GM19468 (cell line): ENCODE data around the gene SMU1.
A peak's percentile ranks its signal among the peaks of the same experiment; 100 is the strongest.

Experiments used
- ATAC-seq: cut with Tn5 transposase; IDR thresholded peaks from one replicate; pipeline ENCODE4 v1.9.1; 2021; ENCODE audit warnings: mild to moderate bottlenecking, moderate library complexity, moderate number of reproducible peaks; ENCODE audit not compliant: unreplicated experiment; ENCODE audit errors: extremely low read depth

Gene SMU1

DNA sequence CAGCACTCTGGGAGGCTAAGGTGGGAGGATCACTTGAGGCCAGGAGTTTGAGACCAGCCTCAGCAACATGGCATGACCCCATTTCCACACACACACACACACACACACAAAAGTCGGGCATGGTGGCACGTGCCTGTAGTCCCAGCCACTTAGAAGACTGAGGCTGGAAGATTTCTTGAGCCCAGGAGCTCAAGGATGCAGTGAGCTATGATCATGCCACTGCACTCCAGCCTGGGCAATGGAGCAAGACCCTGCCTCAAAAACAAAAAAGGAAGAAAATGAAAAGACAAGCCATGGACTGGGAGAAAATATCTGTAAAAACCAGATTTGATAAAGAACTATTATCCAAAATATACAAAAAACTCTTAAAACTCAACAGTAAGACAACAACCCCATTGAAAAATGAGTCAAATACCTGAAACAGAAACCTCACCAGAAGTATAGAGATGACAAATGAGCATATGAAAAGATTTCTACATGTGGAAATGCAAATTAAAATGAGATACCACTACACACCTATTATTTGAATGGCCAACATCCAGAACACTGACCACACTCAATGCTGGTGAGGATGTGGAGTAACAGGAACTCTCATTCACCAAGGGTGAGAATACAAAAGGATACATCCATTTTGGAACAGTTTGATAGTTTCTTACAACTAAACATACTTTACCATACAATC is 26.7 kb downstream of the SMU1 start:
- peak; percentile 73 for ATAC-seq

DNA sequence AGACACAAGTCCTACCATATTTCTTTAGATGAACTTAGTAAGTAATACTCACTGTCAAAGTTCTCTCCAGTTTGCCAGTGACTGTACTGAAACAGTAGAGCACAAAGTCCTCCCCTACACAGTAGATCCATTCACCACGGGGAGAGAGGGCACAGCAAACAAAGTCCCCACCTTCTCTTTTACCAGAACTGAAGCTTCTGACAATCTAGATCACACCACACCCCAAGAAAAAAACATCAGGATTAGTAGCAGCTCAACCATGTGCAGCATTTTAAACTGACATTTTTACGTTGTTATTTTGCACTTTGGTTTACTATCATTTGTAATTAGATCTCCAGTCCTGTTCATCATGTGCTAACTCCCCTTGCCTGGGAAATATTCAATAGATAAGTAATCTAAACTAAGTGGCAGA is 28.4 kb downstream of the SMU1 start:
- ATAC-seq: no peak

DNA sequence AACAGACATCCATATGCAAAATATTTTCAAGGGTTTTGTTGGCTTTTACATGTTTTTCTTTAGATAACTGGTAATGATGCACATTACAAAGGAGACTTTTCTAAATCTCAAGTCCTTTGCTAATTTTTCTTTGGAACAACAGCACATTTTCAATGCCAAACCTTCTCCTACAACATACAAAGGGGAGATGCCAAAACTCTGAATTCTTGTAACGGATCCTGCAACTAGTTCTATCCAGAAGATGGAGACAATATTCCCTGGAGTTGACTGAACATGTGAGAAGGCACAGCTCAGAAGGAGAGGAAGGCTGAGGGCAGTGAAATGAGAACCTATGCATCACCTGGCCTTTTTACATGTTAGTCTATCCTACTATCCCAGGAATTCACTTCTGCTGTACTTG is 30.4 kb downstream of the SMU1 start:
- ATAC-seq: no peak

- ATAC-seq: no peak
These were observed 31.7 kb downstream of the SMU1 start for GRCh38 chr9:33044677-33045282.

DNA sequence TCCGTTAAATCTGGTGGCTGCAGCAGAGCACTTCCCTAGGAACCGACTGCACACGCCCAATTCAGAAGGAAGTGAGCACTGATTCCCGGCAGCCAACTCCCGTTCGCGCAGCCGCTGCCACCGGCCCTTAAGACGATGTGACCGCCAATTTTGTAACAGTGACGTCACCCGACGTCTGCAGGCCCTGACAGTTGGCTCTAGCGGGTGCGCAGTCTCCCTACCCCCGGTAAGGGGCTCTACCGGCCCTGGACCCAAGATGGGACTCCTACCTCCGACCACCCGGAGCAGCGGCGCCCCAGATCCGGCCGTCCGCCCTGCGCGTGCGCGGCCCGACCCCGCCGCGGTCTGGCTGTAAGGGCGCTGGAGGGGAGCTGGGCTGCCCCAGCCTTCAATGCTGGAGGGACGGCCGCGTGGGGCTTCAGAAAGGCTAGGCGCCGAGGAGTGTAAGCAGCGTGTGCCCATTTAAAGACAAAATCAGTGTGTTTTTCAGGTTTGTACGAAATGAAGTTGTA is 32.3 kb downstream of the SMU1 start:
- peak; percentile 61 for ATAC-seq

DNA sequence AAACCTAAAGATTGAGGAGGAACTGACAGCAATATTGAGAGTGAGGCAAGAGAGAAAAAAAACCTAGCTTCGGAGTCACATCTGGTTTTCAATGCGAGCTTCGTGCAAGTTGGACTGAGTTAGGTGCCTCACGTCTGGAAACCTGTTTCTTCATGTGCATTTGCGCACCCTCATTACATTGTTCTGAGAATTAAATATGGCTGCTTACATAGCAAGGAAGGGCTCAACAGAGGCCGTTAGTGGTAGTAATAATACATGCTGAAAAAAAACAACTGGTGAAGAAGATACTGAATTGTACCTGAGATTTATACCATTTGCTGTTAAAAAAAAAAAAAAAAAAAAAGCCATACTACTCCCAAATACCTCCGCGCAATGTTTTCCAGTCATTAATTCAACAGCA is 32.8 kb downstream of the SMU1 start:
- no peak for ATAC-seq

DNA sequence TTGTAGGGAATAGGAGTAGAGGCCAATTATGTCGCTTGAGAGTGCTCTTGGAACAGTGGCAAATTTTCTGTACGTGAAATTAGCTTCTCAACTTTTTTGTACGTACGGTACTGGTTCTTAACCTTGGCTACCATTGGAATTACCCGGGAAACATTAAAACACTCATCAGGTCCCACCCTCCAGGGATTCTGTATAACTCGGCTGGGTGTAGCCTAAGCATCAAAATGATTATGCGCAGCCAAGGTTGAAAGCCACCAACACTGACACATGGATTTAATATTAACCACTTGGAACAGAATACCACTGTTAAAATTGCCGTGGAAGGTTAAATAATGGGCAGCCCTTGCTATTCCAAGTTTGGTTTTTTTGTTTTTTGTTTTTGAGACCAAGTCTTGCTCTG is 34.0 kb downstream of the SMU1 start:
- ATAC-seq: no peak

DNA sequence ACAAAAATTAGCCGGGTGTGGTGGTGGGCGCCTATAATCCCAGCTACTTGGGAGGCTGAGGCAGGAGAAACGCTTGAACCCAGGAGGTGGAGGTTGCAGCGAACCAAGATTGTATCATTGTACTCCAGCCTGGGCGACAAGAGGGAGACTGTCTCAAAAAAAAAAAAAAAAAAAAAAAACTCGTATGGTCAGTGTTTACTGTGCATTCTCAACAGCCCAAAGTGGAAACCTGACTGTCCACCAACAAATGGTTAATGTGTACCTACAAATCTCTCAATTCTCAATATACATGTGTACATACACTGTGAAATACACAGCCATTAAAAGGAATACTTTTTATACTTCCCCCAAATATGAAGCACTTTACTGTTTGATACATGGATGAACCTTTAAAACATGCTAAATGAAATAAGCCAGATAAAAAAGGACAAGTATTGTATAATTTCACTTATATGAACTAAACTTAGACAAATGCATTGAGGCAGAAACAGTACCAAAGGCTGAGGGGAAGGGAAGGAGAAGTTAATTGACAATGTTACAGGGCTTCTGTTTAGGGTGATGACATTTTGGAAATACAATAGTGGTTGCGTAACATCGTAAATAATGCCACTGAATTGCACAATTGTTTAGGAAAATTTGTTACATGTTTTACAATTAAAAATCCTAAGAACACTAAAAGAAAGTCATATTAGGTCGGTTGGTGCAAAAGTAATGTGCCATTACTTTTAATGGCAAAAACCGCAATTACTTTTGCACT is 34.9 kb downstream of the SMU1 start:
- ATAC-seq: no peak

DNA sequence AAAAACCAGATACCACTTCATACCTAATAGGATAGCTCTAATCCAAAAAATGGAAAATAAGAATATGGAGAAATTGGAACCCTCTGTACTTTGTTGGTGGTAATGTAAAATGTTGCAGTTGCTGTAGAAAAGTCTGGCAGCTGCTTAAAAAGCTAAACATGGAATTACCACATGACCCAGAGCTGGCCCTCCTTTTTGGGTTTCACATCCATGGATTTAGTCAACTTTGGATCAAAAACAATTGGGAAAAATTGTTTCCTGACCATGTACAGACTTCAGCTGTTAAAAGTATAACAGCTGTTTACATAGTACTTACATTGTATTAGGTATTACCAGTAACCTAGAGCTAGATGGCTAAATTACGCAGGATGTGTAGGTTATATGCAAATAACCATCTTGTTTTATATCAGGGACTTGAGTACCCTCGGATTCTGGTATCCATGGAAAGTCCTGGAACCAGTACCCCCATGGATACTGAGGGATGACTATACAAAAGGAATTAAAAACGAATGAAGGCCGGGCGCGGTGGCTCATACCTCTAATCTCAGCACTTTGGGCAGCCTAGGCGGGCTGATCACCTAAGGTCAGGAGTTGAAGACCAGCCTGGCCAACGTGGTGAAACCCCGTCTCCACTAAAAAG is 35.6 kb downstream of the SMU1 start:
- no peak for ATAC-seq

- no peak for ATAC-seq
These were observed 43.6 kb downstream of the SMU1 start for GRCh38 chr9:33032865-33033264.

DNA sequence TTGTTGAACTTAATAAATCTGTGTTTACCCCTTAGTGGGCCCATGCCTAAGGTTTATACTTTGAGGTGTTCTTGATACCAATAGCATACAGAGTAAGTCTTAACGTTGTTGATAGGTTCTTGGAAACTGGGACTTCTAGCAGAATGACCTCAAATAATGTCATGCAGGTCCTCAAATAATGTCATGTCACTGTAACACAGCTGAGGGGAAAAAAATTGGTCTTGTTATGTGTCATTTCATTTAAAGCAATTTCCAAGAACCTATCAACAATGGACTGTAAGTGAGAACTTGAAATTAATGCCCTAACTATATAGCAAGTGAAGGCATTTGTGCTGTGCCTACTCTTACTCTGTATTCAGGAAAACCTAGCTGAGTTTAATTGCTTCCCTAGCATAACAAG is 44.2 kb downstream of the SMU1 start:
- no peak for ATAC-seq

DNA sequence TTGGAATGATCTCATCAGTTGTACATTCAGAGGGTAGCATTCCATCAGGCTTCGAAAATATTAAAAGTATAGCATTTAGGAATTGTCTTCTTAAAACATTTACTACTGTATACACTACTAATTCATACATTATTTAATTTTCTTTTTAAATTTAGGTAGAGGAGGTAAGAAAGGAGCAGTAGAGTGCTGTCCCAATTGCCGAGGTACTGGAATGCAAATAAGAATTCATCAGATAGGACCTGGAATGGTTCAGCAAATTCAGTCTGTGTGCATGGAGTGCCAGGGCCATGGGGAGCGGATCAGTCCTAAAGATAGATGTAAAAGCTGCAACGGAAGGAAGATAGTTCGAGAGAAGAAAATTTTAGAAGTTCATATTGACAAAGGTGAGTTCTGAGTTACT is 46.2 kb downstream of the SMU1 start:
- no peak for ATAC-seq

DNA sequence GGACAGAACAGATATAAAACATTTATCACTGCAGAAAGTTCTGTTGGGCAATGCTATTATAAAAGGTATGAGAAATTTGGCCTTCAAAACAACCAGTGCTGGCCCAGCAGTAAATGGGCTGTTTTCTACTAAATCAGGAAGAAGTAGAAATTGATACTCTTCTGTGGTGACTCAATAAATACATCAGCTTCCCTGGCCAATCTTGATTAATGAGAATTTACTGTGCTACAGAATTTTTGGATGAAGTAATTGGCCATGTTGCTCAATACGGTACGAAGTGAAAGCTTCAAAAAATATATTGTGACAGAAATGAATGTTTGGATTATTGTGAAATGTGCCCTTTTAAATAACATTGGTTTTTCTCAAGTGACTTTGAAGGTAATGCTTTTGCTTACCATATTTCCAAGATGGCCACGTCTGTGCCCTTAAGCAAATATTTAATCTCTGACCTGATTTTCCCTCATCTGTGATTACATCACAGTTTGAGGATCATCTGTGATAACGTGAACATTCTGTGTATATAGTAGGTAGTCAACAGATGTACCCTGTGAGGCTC is 47.2 kb downstream of the SMU1 start:
- ATAC-seq: no peak

DNA sequence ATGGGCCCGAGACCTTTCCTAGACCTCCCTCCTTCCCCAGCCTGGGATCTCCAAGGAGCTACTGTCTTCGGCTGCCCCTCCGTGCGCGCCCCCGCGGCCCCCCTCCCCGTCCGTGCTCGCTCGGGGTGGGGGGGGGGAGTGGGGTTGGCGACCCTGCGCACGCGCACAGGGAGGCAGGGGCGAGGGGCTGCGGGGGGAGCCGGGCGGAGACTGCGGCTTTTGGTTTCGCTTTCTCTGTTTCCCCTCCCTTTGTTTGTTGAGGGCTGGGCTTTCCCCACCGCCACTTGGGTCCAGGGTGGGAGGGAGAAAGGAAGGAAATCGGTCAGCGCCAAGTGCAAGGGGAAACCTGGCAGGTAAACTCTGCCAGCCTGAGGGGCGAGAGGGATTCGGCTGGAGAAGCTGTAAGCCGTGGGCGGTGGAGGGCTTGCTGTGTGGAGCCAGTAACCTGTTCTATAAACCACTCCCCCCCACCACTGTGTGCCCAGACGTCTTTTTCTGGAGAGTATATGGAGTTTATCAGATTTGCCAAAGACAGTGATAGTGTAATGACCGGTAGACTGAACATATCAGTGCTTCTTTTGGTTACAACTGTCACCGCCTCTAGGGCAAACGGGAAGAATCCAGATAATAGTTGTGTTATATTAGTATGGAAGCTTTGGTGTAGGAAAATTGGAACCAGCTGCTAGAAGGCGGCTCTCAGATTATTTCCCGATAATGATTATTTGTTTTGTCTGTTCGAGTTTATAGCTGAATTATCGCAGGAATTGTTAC is 50.7 kb downstream of the SMU1 start:
- ATAC-seq: no peak

DNA sequence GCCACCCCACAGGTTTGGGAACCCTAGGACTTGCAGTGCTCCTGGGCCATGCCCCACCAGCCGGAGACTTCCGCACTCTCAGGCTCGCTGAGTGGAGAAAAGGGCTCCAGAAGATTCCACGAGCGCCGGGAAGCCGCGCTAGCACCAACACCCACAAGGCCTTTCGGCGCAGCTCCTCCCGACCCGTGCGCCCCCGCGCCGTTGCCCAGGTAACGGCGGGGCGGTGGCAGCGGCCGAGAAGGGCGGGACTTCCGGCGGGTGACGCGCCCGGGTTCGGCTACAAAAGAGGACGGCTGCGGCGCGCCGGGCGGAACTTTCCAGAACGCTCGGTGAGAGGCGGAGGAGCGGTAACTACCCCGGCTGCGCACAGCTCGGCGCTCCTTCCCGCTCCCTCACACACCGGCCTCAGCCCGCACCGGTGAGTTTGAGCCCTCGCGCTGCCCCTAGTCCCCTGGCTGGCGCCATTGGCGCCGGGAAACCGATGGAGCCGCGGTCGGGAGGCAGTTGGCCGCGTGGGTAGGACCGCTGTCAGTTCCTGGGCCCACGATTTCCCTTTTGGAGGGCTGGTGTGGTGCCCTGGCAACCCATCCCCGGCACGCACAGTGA is 51.4 kb downstream of the SMU1 start, which contains the start of gene DNAJA1:
Gene DNAJA1, plus strand, starts transcription at position 308 of the 606 bp plus-strand sequence. CDS start 1,212 bp downstream, outside the sequence.
- peak; percentile 95 for ATAC-seq

- ATAC-seq: no peak
These were observed 52.1 kb downstream of the SMU1 start for GRCh38 chr9:33024126-33024965.

- no peak for ATAC-seq
These were observed 52.8 kb downstream of the SMU1 start for GRCh38 chr9:33023661-33024060.

GRCh38 chr9:33022755-33023154 is 53.7 kb downstream of the SMU1 start:
- ATAC-seq: no peak
